Mucosa of stomach (tissue), 1 donor: ENCODE results near the gene TBCD.

Experiments used
- H3K27me3 ChIP-seq: one replicate; pipeline ENCODE4 v1.7.0; 2013; ENCODE audit warnings: mild to moderate bottlenecking, low read length; ENCODE audit not compliant: control insufficient read depth, insufficient read depth
- H3K36me3 ChIP-seq: one replicate; pipeline ENCODE4 v1.7.0; 2013; ENCODE audit warnings: low read length; ENCODE audit not compliant: control insufficient read depth, insufficient read depth
- H3K4me1 ChIP-seq: one replicate; pipeline ENCODE4 v1.7.0; 2013; ENCODE audit warnings: mild to moderate bottlenecking, low read length; ENCODE audit not compliant: control insufficient read depth, insufficient read depth
- H3K4me3 ChIP-seq: one replicate; pipeline ENCODE4 v1.7.0; 2013; ENCODE audit warnings: low read length
- H3K9ac ChIP-seq: one replicate; pipeline ENCODE4 v1.7.0; 2013; ENCODE audit warnings: mild to moderate bottlenecking, low read length, moderate library complexity
- H3K9me3 ChIP-seq: one replicate; pipeline ENCODE4 v1.7.0; 2013; ENCODE audit warnings: mild to moderate bottlenecking, low read length, moderate library complexity; ENCODE audit not compliant: control insufficient read depth
- donor health status: Pancreatic carcinoma.

Gene TBCD

GRCh38 chr17:82803606-82804005 lies 51.7 kb downstream of the TBCD start:
- Histone ChIP-seq H3K4me1 (no peaks in the 10 kb centered on the region), H3K9ac (no peak overlapping the region), H3K9me3 (no peaks in the 10 kb centered on the region), H3K4me3 (no peak overlapping the region), H3K36me3 (peaks cover 9% of the 10 kb centered on the region), H3K27me3 (no peaks in the 10 kb centered on the region)

DNA sequence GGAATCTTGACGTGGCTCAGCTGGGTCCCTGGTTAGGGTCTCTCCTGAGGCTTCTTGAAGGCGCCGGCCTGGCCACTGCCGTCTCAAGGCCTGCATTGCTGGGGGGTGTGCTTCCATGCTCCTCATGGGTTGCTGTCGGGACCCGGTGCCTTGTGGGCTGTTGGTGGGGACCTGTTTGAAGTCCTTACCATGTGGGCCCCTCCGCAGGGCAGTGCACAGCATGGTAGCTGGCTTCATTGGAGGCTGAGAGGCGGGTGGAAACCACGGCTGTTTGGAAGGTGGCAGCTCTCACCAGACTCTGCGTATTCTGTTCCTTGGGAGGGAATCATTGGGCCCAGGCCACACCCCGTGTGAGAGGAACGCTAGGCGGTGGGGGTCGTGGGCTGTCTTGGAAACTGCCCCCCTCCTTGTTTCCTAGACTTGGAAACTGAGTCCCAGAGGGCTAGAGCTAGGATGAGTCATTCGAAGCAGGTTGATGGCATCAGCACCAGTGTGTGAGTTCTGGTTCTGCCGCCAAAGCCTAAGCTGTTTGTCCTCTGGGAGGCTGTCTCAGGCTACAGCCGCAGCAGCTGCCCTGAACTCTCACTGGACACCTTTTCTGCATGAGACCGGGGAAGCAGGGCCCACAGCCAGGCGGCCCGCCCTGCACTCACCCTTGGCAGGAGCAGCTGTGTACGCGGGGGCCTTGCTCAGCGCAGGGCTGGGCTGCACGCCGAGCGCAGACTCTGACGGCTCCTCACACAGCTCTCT lies 52.8 kb downstream of the TBCD start:
- no peak overlapping the region for H3K9ac ChIP-seq
- H3K4me3 ChIP-seq, result no peak overlapping the region
- H3K9me3 ChIP-seq, result no peaks in the 10 kb centered on the region
- no peaks in the 10 kb centered on the region for H3K27me3 ChIP-seq
- no peaks in the 10 kb centered on the region for H3K4me1 ChIP-seq
- peaks cover 9% of the 10 kb centered on the region for H3K36me3 ChIP-seq

DNA sequence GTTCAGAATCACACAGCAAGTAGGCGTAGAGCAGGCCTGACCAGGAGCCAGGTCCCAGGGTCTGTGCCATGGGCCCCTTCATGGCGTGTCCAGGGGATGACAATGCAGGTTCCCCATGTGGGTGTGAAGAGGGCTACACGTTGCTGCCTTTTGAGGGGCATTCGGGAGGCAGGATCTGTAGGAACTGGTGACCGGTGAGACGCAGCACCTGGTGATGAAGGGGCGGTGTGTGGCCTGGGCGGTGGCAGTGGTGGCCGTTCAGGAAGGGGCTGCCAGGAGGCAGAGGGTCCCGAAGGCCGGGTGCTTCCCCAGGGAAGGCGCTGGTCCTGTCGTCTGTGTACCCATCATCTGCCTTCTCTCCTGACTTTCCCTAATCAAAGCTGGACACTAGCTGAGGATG lies 53.4 kb downstream of the TBCD start:
- peaks cover 3% of the 10 kb centered on the region for H3K36me3 ChIP-seq
- H3K9me3 ChIP-seq, result no peaks in the 10 kb centered on the region
- H3K4me3 ChIP-seq, result no peak overlapping the region
- H3K9ac ChIP-seq, result no peak overlapping the region
- no peaks in the 10 kb centered on the region for H3K4me1 ChIP-seq
- H3K27me3 ChIP-seq, result no peaks in the 10 kb centered on the region

DNA sequence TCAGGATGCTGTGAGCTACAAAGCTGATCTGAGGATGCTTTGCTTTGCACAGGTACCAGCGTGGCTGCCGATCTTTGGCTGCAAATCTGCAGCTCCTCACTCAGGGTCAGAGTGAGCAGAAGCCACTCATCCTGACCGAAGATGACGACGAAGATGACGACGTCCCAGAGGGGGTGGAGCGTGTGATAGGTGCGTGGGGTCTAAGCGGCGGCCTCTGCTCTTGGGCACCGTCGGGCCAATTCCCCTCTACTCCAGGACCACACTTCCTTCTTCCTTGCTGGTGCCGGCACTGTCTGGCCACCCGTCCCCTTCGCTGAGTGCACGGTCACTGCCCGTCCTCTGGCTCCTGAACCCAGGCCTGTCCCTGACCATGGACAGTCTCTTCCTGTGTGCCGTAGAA lies 54.0 kb downstream of the TBCD start:
- Histone ChIP-seq H3K36me3 (no peaks in the 10 kb centered on the region), H3K9ac (no peak overlapping the region), H3K27me3 (no peaks in the 10 kb centered on the region), H3K4me3 (no peak overlapping the region), H3K4me1 (no peaks in the 10 kb centered on the region), H3K9me3 (no peaks in the 10 kb centered on the region)

DNA sequence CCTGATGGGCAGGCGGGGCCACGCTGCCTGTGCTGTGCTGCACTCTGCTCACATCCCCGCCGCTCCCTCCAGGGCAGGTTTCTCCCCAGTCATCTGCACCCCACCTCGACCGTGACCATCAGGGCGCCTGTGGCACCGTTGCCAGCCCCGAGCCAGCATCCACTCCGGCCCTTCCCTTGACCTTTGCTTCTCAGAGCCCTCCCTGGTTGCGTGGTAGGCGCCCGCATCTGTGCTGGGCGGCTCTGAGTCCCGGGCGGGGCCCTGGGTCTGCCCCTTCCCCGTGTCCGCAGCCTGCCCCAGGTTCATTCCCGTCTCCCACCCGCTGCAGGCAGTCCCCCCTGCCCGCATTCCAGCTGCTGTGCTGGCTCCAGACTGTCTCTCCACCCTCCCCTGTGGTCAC lies 54.8 kb downstream of the TBCD start:
- Histone ChIP-seq H3K4me1 (no peaks in the 10 kb centered on the region), H3K9ac (no peak overlapping the region), H3K4me3 (no peak overlapping the region), H3K27me3 (no peaks in the 10 kb centered on the region), H3K9me3 (no peaks in the 10 kb centered on the region), H3K36me3 (no peaks in the 10 kb centered on the region)

- Histone ChIP-seq H3K4me1 (no peaks in the 10 kb centered on the region), H3K9ac (no peak overlapping the region), H3K27me3 (no peaks in the 10 kb centered on the region), H3K4me3 (no peak overlapping the region), H3K36me3 (no peaks in the 10 kb centered on the region), H3K9me3 (no peaks in the 10 kb centered on the region)
These were observed 55.2 kb downstream of the TBCD start for GRCh38 chr17:82807101-82807500.

GRCh38 chr17:82807562-82807961 lies 55.7 kb downstream of the TBCD start:
- Histone ChIP-seq H3K9me3 (no peaks in the 10 kb centered on the region), H3K4me1 (no peaks in the 10 kb centered on the region), H3K4me3 (no peak overlapping the region), H3K27me3 (no peaks in the 10 kb centered on the region), H3K9ac (no peak overlapping the region), H3K36me3 (no peaks in the 10 kb centered on the region)

- no peak overlapping the region for H3K9ac ChIP-seq
- no peaks in the 10 kb centered on the region for H3K4me1 ChIP-seq
- no peaks in the 10 kb centered on the region for H3K9me3 ChIP-seq
- no peaks in the 10 kb centered on the region for H3K27me3 ChIP-seq
- no peak overlapping the region for H3K4me3 ChIP-seq
- H3K36me3 ChIP-seq, result no peaks in the 10 kb centered on the region
These were observed 56.1 kb downstream of the TBCD start for GRCh38 chr17:82808006-82808405.

DNA sequence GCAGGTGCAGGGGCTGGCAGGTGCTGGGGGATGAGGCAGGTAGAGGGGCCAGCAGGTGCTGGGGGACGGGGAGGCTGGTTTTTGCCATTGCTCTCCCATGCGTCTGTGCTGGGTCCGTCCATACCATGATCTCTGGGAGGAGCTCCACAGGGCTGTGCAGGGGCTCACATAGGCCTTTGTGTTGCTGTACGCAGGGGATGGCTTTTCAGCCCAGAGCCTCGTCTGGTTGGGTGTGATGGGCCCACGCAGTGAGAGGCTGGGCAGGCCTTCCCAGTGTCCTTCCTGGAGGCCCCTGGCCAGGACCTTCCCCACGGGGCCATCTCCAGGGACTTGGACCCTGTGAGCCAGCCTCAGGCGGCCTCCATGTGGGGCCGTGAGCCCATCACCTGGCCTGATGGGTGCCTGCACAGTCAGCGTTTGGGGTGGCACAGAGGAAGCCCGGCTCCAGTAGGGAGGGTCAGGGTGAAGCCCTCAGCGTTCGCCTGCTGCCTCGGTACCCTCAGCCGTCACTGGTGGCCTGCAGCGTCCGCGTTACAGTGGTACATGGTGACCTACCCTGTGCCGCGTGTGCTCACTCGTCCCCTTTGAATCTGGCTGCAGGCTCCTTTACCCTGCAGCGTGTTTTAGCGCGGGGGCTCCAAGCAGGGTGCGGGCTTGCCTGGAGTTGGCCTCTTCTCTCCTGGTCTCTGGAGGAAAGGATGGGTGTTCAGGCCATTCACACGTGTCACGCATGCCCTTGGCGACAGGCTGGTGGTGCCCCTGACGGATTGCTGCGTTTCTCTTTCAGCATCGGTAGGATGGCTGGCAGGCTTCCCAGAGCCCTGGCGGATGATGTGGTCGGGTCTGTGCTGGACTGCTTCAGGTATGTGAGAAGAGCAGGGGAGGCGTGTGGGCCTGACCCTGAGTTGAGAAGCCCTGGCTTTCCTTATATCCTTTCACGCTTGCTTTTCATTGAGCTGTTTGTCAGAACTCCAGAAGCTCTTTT lies 57.3 kb downstream of the TBCD start:
- Histone ChIP-seq H3K4me3 (no peak overlapping the region), H3K36me3 (no peaks in the 10 kb centered on the region), H3K27me3 (no peaks in the 10 kb centered on the region)

DNA sequence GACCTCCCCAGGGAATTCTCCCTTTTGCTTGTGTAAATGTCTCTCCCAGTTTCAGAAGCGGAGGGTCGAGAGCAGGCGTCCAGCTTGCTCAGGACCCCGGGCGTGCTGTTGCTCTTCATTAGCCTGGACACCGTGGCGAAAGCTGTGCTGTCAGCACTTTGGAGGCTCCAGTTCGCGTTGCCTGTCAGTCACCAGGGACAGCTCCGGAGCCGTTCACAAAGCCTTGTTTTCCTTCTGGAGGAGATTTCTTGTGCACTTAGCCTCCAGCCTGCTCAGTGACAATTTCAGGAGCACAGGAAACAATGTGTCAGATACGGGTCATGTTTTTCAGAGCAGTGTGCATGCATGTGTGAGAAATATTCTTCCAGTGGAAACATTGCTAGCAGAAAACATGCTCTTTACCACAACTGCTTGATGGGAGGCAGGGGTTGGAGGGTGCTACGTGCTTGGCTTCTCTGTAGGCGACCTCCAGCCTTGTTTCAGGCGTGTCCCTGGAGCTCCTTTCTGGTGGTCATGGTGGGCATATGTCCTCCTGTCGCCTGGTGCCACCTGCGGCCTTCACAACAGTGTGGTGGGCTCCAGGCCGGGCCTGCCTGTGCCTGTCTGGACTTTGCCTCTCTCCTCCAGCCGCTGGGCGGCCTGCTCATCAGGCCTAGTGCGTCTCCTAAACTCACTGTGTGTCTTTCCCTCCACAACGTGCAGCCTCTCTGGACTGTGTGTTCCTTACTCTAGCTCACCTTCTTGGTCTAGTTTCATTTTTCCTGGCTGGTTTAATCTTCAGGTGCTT lies 59.0 kb downstream of the TBCD start:
- Histone ChIP-seq H3K27me3 (no peaks in the 10 kb centered on the region), H3K36me3 (no peaks in the 10 kb centered on the region), H3K4me3 (no peak overlapping the region), H3K9ac (no peak overlapping the region), H3K9me3 (no peaks in the 10 kb centered on the region), H3K4me1 (no peaks in the 10 kb centered on the region)

More for the DNA sequence above, 57.3 kb downstream of the TBCD start:
- Histone ChIP-seq H3K9me3 (no peaks in the 10 kb centered on the region), H3K9ac (no peak overlapping the region), H3K4me1 (no peaks in the 10 kb centered on the region)

DNA sequence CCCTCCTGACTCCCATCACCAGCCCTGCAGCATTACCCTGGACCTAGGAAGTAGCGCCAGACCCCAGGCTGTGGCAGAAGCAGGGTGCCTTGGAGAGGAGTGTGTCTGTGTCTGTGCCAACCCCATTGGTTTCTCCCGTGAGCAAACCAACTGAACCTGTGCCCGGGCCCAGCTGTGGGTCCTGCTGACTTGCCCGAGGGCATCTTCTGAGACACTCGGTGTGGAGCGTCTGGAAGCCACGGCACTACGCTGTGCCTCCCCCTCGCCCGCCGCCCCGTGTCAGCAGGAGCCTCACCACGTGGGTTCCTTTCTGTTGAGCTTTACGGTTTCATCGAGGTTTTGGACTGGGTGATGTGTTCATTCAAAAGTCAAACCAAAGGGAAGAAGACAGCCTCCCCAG lies 60.2 kb downstream of the TBCD start:
- Histone ChIP-seq H3K36me3 (no peaks in the 10 kb centered on the region), H3K9ac (no peak overlapping the region), H3K4me3 (no peak overlapping the region)

GRCh38 chr17:82812601-82813000 lies 60.7 kb downstream of the TBCD start:
- Histone ChIP-seq H3K36me3 (no peaks in the 10 kb centered on the region), H3K27me3 (no peaks in the 10 kb centered on the region)

More for the DNA sequence above, 60.2 kb downstream of the TBCD start:
- no peaks in the 10 kb centered on the region for H3K4me1 ChIP-seq
- no peaks in the 10 kb centered on the region for H3K27me3 ChIP-seq
- no peaks in the 10 kb centered on the region for H3K9me3 ChIP-seq

More at GRCh38 chr17:82812601-82813000, 60.7 kb downstream of the TBCD start:
- Histone ChIP-seq H3K4me1 (no peaks in the 10 kb centered on the region), H3K9ac (no peak overlapping the region), H3K9me3 (no peaks in the 10 kb centered on the region), H3K4me3 (no peak overlapping the region)
